OCI-LY3 (cell line): ENCODE results near the gene CPXM2.

Experiments used
- H2AFZ ChIP-seq: fragments of 200-600, 300-600 bp; shearing (Covaris generic); 2 replicates; pipeline ENCODE4 v1.6.0; 2014; ENCODE audit warnings: antibody characterized with exemption, low read depth, low read length
- H3K27ac ChIP-seq: fragments of 200-600, 300-600 bp; sonication (generic); 2 replicates; pipeline ENCODE4 v1.5.1; 2014; ENCODE audit warnings: mild to moderate bottlenecking, low read length, moderate library complexity, mixed read lengths
- H3K27me3 ChIP-seq: fragments of 200-600, 300-600 bp; sonication (generic); 2 replicates; pipeline ENCODE4 v1.6.1; 2014; ENCODE audit warnings: low read depth, low read length, mixed read lengths
- H3K36me3 ChIP-seq: fragments of 200-600, 300-600 bp; sonication (generic); replicated peaks from 2 replicates; pipeline ENCODE3; 2014; ENCODE audit warnings: low read depth, low read length, mixed read lengths
- H3K4me1 ChIP-seq: fragments of 300-600, 200-600 bp; sonication (generic); 2 replicates; pipeline ENCODE4 v1.6.1; 2014; ENCODE audit warnings: low read length, mixed read lengths
- H3K4me2 ChIP-seq: fragments of 200-600, 300-600 bp; sonication (generic); 2 replicates; pipeline ENCODE4 v1.6.1; 2014; ENCODE audit warnings: low read length, mixed read lengths
- H3K4me3 ChIP-seq: fragments of 300-600, 200-600 bp; sonication (generic); 2 replicates; pipeline ENCODE4 v1.5.1; 2014; ENCODE audit warnings: antibody characterized with exemption, mild to moderate bottlenecking, low read length, moderate library complexity
- H3K79me2 ChIP-seq: fragments of 300-600, 200-600 bp; shearing (Covaris generic); 2 replicates; pipeline ENCODE4 v1.6.1; 2014; ENCODE audit warnings: mild to moderate bottlenecking, low read length, mixed read lengths
- H3K9ac ChIP-seq: fragments of 300-600, 200-600 bp; shearing (Covaris generic); 2 replicates; pipeline ENCODE4 v1.6.0; 2014; ENCODE audit warnings: mild to moderate bottlenecking, low read length, moderate library complexity
- H3K9me3 ChIP-seq: fragments of 200-600, 300-600 bp; shearing (Covaris generic); 2 replicates; pipeline ENCODE4 v1.6.1; 2014; ENCODE audit warnings: low read length, mixed read lengths; ENCODE audit not compliant: insufficient read depth
- H4K20me1 ChIP-seq: fragments of 200-600, 300-600 bp; sonication (generic); 2 replicates; pipeline ENCODE4 v1.6.1; 2016; ENCODE audit warnings: low read length, mixed read lengths; ENCODE audit not compliant: insufficient read depth
- EZH2phosphoT487 ChIP-seq: fragments of 200-600 bp; shearing (Covaris generic); IDR thresholded peaks from 2 replicates; pipeline ENCODE4 v1.6.1; 2018; ENCODE audit warnings: antibody characterized with exemption, mixed run types, low read depth
- TF ChIP-seq, protein P1 (sequence below): fragments of 200-600, 300-600 bp; sonication (generic); IDR thresholded peaks from 2 replicates; pipeline ENCODE4 v1.5.1; 2014; ENCODE audit warnings: antibody characterized with exemption, low read length, low read depth

The CPXM2 gene

DNA sequence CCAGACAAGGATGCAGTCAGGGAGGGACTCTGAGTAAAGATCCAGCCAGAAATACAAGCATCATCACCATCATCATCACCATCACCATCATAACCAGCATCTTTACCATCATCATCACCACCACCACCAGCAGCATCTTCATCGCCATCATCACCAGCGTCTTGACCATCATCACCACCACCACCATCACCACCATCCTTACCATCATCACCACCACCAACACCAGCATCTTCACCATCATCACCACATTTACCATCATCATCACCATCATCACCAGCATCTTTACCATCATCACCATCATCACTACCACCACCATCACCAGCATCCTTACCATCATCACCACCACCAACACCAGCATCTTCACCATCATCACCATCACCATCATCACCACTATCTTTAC, 44.1 kb upstream of the CPXM2 start:
- Histone ChIP-seq H3K79me2 (no peaks in the 10 kb centered on the region), H3K9me3 (no peaks in the 10 kb centered on the region), H2AFZ (no peak overlapping the region), H3K27me3 (no peaks in the 10 kb centered on the region), H4K20me1 (no peaks in the 10 kb centered on the region), H3K4me3 (no peak overlapping the region), H3K27ac (no peak overlapping the region), H3K9ac (no peak overlapping the region), H3K36me3 (no peaks in the 10 kb centered on the region), H3K4me2 (no peak overlapping the region), H3K4me1 (no peaks in the 10 kb centered on the region)
- TF ChIP-seq, protein P1, sequence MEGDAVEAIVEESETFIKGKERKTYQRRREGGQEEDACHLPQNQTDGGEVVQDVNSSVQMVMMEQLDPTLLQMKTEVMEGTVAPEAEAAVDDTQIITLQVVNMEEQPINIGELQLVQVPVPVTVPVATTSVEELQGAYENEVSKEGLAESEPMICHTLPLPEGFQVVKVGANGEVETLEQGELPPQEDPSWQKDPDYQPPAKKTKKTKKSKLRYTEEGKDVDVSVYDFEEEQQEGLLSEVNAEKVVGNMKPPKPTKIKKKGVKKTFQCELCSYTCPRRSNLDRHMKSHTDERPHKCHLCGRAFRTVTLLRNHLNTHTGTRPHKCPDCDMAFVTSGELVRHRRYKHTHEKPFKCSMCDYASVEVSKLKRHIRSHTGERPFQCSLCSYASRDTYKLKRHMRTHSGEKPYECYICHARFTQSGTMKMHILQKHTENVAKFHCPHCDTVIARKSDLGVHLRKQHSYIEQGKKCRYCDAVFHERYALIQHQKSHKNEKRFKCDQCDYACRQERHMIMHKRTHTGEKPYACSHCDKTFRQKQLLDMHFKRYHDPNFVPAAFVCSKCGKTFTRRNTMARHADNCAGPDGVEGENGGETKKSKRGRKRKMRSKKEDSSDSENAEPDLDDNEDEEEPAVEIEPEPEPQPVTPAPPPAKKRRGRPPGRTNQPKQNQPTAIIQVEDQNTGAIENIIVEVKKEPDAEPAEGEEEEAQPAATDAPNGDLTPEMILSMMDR, result no peak
- TF ChIP-seq EZH2phosphoT487, result no peak

- TF ChIP-seq, protein P1, result no peak
- Histone ChIP-seq H3K4me2 (no peak overlapping the region), H3K27me3 (no peaks in the 10 kb centered on the region), H3K36me3 (no peaks in the 10 kb centered on the region), H3K9ac (no peak overlapping the region), H3K27ac (no peak overlapping the region), H3K4me1 (no peaks in the 10 kb centered on the region), H3K79me2 (no peaks in the 10 kb centered on the region), H4K20me1 (no peaks in the 10 kb centered on the region), H2AFZ (no peak overlapping the region), H3K9me3 (no peaks in the 10 kb centered on the region), H3K4me3 (no peak overlapping the region)
Measured at GRCh38 chr10:123934846-123935245, 43.2 kb upstream of the CPXM2 start.

- no peaks in the 10 kb centered on the region for H4K20me1 ChIP-seq
- no peak overlapping the region for H3K27ac ChIP-seq
- H3K36me3 ChIP-seq, result no peaks in the 10 kb centered on the region
- H3K9ac ChIP-seq, result no peak overlapping the region
- no peak overlapping the region for H3K4me3 ChIP-seq
- no peaks in the 10 kb centered on the region for H3K27me3 ChIP-seq
- no peaks in the 10 kb centered on the region for H3K79me2 ChIP-seq
- H2AFZ ChIP-seq, result no peak overlapping the region
- H3K4me2 ChIP-seq, result no peak overlapping the region
- peaks cover 5% of the 10 kb centered on the region; the same call in 1 of the 2 replicates for H3K4me1 ChIP-seq
- TF ChIP-seq, protein P1, result no peak
- TF ChIP-seq EZH2phosphoT487, result no peak
- H3K9me3 ChIP-seq, result no peaks in the 10 kb centered on the region
Measured at GRCh38 chr10:123930340-123931001, 38.9 kb upstream of the CPXM2 start.

GRCh38 chr10:123929791-123930190, 38.2 kb upstream of the CPXM2 start:
- Histone ChIP-seq H2AFZ (no peak overlapping the region), H3K27me3 (no peaks in the 10 kb centered on the region)

More at GRCh38 chr10:123929791-123930190, 38.2 kb upstream of the CPXM2 start:
- H3K4me2 ChIP-seq, result no peak overlapping the region
- no peaks in the 10 kb centered on the region for H3K36me3 ChIP-seq
- no peaks in the 10 kb centered on the region for H3K9me3 ChIP-seq
- H3K27ac ChIP-seq, result no peak overlapping the region
- no peaks in the 10 kb centered on the region for H4K20me1 ChIP-seq
- H3K79me2 ChIP-seq, result no peaks in the 10 kb centered on the region
- H3K4me3 ChIP-seq, result no peak overlapping the region
- TF ChIP-seq, protein P1, result no peak
- no peak for TF ChIP-seq EZH2phosphoT487
- no peak overlapping the region for H3K9ac ChIP-seq
- peaks cover 5% of the 10 kb centered on the region; the same call in 1 of the 2 replicates for H3K4me1 ChIP-seq
